Vagina (tissue), 2 donors: ENCODE data around the gene DES. TPM values are rescaled to one million over a fixed set of nuclear protein-coding genes. Genes with fewer than 3 reads are reported as not detected.

Experiments
- DNase-seq, 2 donors: peaks; one replicate each; pipeline ENCODE4 v3.0.0-alpha.2; 2017; ENCODE audit errors: extremely low spot score in 2 of 2
- H3K27ac ChIP-seq: fragments of 200-600 bp; sonication (generic); one replicate; pipeline ENCODE4 v1.5.1; 2019
- H3K27me3 ChIP-seq: fragments of 200-600 bp; sonication (generic); one replicate; pipeline ENCODE4 v1.5.1; 2019
- H3K36me3 ChIP-seq, 2 donors: fragments of 200-600 bp; sonication (generic); one replicate each; pipeline ENCODE4 v1.5.1; 2017 to 2019
- H3K4me1 ChIP-seq: fragments of 200-600 bp; sonication (generic); one replicate; pipeline ENCODE4 v1.5.1; 2019
- H3K4me3 ChIP-seq, 2 donors: fragments of 200-600 bp; sonication (generic); 1 replicate in 1 of 2; 2 replicates in 1 of 2; pipeline ENCODE4 v1.5.1; 2016 to 2019
- H3K9me3 ChIP-seq: fragments of 200-600 bp; sonication (generic); one replicate; pipeline ENCODE4 v1.5.1; 2019
- POLR2A ChIP-seq, 2 donors: fragments of 450-650 bp; IDR thresholded peaks; one replicate each; pipeline ENCODE4 v1.6.1; 2017; ENCODE audit warnings: antibody characterized with exemption in 2 of 2, mild to moderate bottlenecking in 2 of 2, moderate library complexity in 2 of 2
- POLR2AphosphoS5 ChIP-seq, 2 donors: sonication (generic); formaldehyde crosslinking; IDR thresholded peaks; one replicate each; pipeline ENCODE4 v1.9.0; 2017; ENCODE audit warnings: antibody characterized with exemption in 2 of 2, mild to moderate bottlenecking in 2 of 2, low read depth in 1 of 2; ENCODE audit not compliant: insufficient read depth in 1 of 2
- intact Hi-C: fragments of 100-400 bp; cut with DNase I; formaldehyde crosslinking; loops from one replicate; pipeline ENCODE4 v1.15.1; 2023
- total RNA-seq: library from RNA; depleted of rRNA; stranded (reverse); fragments of >200 nt; gene quantifications from one replicate; pipeline ENCODE4 v1.2.3, GENCODE V29; 2016
- TF ChIP-seq, protein P1 (sequence below), 3 experiments: fragments of 450-650 bp in 2 of 3; fragments of 200-600 bp in 1 of 3; sonication (generic) in 1 of 3; IDR thresholded peaks; one replicate each; pipeline ENCODE4 v1.5.1; 2017 to 2019; ENCODE audit warnings: antibody characterized with exemption in 3 of 3, mild to moderate bottlenecking in 2 of 3, moderate library complexity in 2 of 3

Gene DES
- total RNA-seq, 1 donor from 2014 or later: 883 TPM

- H3K27me3 ChIP-seq: no peaks in the 10 kb centered on the region
- H3K27ac ChIP-seq: peak overlapping the region; percentile 88
- intact Hi-C loops: no loop called here
- H3K9me3 ChIP-seq: no peaks in the 10 kb centered on the region
- TF ChIP-seq, protein P1, sequence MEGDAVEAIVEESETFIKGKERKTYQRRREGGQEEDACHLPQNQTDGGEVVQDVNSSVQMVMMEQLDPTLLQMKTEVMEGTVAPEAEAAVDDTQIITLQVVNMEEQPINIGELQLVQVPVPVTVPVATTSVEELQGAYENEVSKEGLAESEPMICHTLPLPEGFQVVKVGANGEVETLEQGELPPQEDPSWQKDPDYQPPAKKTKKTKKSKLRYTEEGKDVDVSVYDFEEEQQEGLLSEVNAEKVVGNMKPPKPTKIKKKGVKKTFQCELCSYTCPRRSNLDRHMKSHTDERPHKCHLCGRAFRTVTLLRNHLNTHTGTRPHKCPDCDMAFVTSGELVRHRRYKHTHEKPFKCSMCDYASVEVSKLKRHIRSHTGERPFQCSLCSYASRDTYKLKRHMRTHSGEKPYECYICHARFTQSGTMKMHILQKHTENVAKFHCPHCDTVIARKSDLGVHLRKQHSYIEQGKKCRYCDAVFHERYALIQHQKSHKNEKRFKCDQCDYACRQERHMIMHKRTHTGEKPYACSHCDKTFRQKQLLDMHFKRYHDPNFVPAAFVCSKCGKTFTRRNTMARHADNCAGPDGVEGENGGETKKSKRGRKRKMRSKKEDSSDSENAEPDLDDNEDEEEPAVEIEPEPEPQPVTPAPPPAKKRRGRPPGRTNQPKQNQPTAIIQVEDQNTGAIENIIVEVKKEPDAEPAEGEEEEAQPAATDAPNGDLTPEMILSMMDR (IDR thresholded peaks at IDR 0.05): no peak
- peak in 1 of 2 donors; percentile 33 for TF ChIP-seq POLR2AphosphoS5 (IDR thresholded peaks at IDR 0.05; ENCODE audit: insufficient read depth in 1 of 2, low read depth in 1 of 2)
- peak overlapping the region in 1 of 2 donors; percentile 7 for H3K4me3 ChIP-seq
- no peaks in the 10 kb centered on the region for H3K36me3 ChIP-seq
- no peak for DNase-seq
- peaks cover 41% of the 10 kb centered on the region for H3K4me1 ChIP-seq
Observed at GRCh38 chr2:219451661-219452360, 33.6 kb downstream of the DES start.

DNA sequence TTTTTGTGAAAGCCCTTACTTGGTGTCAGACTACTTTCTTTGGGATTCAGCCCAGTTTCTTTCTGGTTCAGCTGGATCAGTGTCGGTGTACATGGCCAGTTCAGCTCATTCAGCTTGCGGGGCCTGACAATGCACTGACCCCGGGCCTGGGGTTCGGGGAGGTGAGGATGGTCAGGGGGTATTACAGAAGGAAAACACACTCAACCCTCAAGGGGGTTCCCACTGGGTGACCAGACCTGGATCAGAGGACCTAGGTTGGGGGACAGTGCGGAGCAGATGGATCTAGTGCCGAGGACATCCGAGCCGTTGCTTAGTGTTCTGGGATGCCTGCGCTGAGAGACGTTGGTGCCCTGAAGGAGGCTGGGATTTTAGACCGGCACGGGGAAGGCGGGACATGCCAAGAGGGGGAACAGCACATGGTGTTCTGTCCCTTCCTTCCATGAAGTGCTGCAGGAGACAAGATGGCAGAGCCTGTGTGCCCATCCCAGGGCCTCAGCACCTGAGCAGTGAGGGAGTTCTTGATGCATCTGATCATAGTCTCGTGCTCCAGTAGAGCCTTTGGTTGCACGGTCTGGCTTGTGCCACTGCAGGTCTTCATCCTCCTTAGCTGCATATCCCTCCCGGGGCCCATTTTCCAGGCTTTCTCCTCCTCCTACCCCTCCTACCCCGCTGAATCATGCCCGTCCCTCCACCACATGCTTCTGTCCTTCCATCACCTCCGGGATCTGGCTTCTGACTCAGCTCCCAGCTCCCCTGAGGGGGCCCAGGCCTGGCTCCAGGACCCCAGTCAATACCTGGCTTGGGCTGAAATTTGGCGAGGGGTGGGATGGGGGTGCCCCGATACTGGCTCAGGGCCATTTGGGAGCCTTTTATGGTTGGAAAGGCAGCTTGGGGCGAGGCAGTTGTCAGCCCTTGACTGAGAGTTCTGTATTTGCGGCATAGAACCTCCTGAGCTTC, 34.5 kb downstream of the DES start:
- H3K36me3 ChIP-seq: no peaks in the 10 kb centered on the region
- TF ChIP-seq POLR2A (IDR thresholded peaks at IDR 0.05) (no peak), POLR2AphosphoS5 (IDR thresholded peaks at IDR 0.05; ENCODE audit: insufficient read depth in 1 of 2, low read depth in 1 of 2) (peak; percentile 73 to 77)
- H3K9me3 ChIP-seq: no peaks in the 10 kb centered on the region
- intact Hi-C loops: no loop called here
- H3K27me3 ChIP-seq: no peaks in the 10 kb centered on the region
- DNase-seq: peak in 1 of 2 donors; percentile 95
- H3K4me1 ChIP-seq: peaks cover 49% of the 10 kb centered on the region
- peak overlapping the region in 1 of 2 donors; percentile 7 for H3K4me3 ChIP-seq
- peak overlapping the region; percentile 88 for H3K27ac ChIP-seq

- H3K27ac ChIP-seq: peak overlapping the region; percentile 88
- no peaks in the 10 kb centered on the region for H3K9me3 ChIP-seq
- intact Hi-C loops: no loop called here
- DNase-seq: no peak
- H3K27me3 ChIP-seq: no peaks in the 10 kb centered on the region
- TF ChIP-seq POLR2AphosphoS5 (IDR thresholded peaks at IDR 0.05; ENCODE audit: insufficient read depth in 1 of 2, low read depth in 1 of 2) (peak; percentile 13 to 25), POLR2A (IDR thresholded peaks at IDR 0.05) (no peak)
- no peaks in the 10 kb centered on the region for H3K36me3 ChIP-seq
- H3K4me1 ChIP-seq: peaks cover 60% of the 10 kb centered on the region
- H3K4me3 ChIP-seq: no peak overlapping the region
Observed at GRCh38 chr2:219453671-219454590, 35.8 kb downstream of the DES start.

- intact Hi-C loops: no loop called here
- H3K27me3 ChIP-seq: no peaks in the 10 kb centered on the region
- TF ChIP-seq POLR2AphosphoS5 (IDR thresholded peaks at IDR 0.05; ENCODE audit: insufficient read depth in 1 of 2, low read depth in 1 of 2) (no peak), POLR2A (IDR thresholded peaks at IDR 0.05) (no peak)
- TF ChIP-seq, protein P1 (IDR thresholded peaks at IDR 0.05): no peak
- peaks cover 76% of the 10 kb centered on the region for H3K4me1 ChIP-seq
- H3K36me3 ChIP-seq: no peaks in the 10 kb centered on the region
- H3K9me3 ChIP-seq: no peaks in the 10 kb centered on the region
- H3K27ac ChIP-seq: peak overlapping the region; percentile 17
- H3K4me3 ChIP-seq: no peak overlapping the region
- no peak for DNase-seq
Observed at GRCh38 chr2:219455581-219455980, 37.4 kb downstream of the DES start.

DNA sequence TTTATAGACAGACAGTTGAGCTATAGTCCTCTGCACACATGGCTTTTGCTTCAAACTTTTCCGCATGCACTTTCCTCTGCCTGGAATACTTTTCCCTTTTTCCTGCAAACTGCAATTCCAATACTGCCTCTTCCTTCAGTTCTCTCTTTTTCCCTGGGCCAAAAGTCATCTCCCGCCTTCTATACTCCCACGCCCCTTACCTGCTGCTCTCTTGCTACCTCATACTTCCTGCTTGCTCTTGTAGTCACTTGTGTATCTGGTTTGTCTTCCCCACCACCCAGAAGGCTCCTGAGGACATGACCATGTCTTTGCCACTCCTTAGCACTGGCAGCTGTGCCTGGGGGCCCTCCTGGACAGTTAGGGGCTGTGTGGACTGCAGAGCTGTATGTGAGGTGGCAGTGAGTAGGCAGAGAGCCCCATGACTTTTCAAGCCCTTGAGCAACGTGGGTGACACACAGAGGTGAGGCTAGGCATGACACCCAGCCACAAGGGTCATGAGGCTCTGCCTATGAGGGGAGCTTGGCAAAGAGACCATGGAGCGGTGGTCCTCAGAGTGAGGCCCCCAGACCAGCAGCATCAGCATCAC, 39.7 kb downstream of the DES start:
- peak overlapping the region; percentile 78 for H3K27ac ChIP-seq
- no peaks in the 10 kb centered on the region for H3K9me3 ChIP-seq
- no peak overlapping the region for H3K4me3 ChIP-seq
- no peaks in the 10 kb centered on the region for H3K36me3 ChIP-seq
- no peaks in the 10 kb centered on the region for H3K27me3 ChIP-seq
- no peak for TF ChIP-seq POLR2A (IDR thresholded peaks at IDR 0.05)
- TF ChIP-seq POLR2AphosphoS5 (IDR thresholded peaks at IDR 0.05; ENCODE audit: insufficient read depth in 1 of 2, low read depth in 1 of 2): no peak
- TF ChIP-seq, protein P1 (IDR thresholded peaks at IDR 0.05): no peak
- intact Hi-C loops: no loop called here
- peaks cover 77% of the 10 kb centered on the region for H3K4me1 ChIP-seq
- DNase-seq: no peak
